Peyer's patch (tissue), 4 donors: ENCODE data around the gene ZNF324B.

ENCODE experiments used
- CTCF ChIP-seq, 6 experiments: fragments of 450-650 bp in 4 of 6; fragments of 200-600 bp in 2 of 6; sonication (generic) in 1 of 6; IDR thresholded peaks; one replicate each; pipeline ENCODE4 v1.5.1; 2017 to 2019; ENCODE audit warnings: antibody characterized with exemption in 6 of 6, mild to moderate bottlenecking in 3 of 6, moderate library complexity in 1 of 6
- POLR2A ChIP-seq, 2 donors: fragments of 450-650 bp; IDR thresholded peaks; one replicate each; pipeline ENCODE4 v1.5.1; 2017; ENCODE audit warnings: antibody characterized with exemption in 2 of 2, mild to moderate bottlenecking in 2 of 2, moderate library complexity in 2 of 2

- no peak for TF ChIP-seq CTCF (IDR thresholded peaks at IDR 0.05)
- TF ChIP-seq POLR2A (IDR thresholded peaks at IDR 0.05): no peak
These were observed 8.6 kb downstream of the ZNF324B start for GRCh38 chr19:58460039-58460438.
